ENCODE results near the gene PELO. TPM values are rescaled to one million over a fixed set of nuclear protein-coding genes. Genes with fewer than 3 reads are reported as not detected.
"Not testable (repeated sequence)": the region's sequence is repeated elsewhere in the genome, so short reads cannot be mapped to it uniquely, and the experiment has no call there.

Gene PELO
- total RNA-seq, 1 donor from 2014 or later = 22.4 TPM

GRCh38 chr5:52800394-52801213, 12.9 kb downstream of the PELO start:
- peak; percentile 33 for DNase-seq

GRCh38 chr5:52801329-52801728, 13.6 kb downstream of the PELO start:
- DNase-seq = no peak

DNA sequence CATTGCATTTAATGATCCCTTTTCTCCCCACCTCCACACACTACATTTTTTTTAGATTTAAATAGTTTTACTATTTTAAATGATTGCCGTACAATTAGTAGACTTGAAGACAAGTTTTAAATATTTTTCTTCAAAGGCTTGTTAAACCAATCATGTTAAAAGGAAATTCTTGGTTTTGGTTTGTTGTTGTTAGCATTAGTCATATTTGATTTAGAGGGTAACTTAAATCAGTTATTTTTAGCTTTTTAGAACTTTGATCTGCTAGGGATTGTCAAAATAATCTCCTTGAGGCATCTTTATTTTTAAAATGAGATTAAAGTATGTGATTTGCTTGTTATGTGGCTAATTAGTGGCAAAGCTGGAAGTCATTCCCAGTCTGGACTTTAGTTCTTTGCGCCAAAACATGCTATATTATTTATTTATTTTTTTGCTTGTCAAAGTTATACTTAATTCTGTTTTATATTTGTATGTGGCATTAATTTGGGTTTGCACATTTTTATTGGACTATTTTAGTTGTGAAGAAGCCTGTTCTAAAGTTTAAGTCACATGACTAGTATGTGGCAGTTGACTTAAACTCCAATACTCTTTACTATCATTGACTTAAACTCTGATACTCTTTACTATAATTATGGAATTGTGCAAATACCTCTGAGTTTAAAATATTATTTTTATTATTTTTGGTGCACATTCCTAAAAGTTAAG, 14.7 kb downstream of the PELO start:
- no peak for DNase-seq

DNA sequence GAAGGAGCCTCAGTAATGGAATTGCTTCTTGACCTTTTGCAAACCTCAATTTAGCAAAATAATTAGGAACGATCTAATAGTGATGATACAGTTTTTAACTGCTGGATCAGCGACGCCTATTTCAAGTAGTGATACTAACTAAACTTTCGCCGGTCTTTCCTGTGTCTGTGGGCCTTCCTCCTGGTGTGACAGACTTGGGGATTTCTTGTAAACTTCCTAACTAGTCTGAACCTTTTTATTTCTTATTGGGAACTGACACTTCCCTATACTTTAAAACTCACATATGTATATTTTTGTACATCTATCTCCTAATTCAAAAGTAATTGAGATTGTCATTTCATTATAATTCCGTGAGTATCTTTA, 15.2 kb downstream of the PELO start:
- no peak for DNase-seq

- DNase-seq = no peak
Measured at GRCh38 chr5:52804387-52804791, 16.7 kb downstream of the PELO start.

DNA sequence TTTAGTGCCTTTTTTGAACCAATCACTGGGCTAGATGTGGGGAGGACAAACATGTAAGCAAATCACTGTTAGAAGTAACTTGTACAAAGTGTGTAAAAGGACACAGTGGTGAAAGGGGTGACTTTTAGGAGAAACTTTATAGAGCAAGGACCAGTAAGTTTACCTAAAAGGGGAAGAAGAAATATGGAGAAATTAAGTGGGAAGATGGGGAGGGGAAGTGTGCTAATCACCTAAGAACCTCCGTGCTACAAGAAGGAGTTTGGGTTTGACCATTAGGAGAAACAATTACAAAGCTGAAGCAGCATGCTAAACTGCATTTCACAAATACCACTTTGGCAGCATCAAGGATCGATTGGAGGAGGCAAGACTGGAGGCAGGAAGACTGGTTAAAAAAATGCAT, 17.3 kb downstream of the PELO start:
- DNase-seq = no peak

- no peak for DNase-seq
Measured at GRCh38 chr5:52805615-52806014, 17.9 kb downstream of the PELO start.

DNA sequence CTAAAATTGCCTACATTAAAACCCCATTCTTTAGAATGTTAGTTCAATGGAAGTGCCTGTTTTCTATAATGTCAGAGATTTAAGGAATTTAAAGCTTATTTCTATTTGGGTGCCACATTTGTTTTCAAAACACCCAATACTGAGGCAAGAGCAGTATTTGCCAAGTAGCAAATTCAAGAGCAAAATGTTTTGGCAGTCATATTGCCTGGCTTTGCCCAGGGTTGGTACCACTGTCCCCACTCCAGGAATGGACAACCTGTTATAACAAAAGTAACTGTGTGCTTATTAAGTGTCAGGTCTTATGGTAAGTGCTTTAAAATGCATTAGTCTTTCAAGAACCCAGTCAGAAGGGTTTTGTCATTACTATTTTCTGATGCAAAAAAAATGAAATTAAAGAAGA, 19.3 kb downstream of the PELO start:
- DNase-seq = no peak

DNA sequence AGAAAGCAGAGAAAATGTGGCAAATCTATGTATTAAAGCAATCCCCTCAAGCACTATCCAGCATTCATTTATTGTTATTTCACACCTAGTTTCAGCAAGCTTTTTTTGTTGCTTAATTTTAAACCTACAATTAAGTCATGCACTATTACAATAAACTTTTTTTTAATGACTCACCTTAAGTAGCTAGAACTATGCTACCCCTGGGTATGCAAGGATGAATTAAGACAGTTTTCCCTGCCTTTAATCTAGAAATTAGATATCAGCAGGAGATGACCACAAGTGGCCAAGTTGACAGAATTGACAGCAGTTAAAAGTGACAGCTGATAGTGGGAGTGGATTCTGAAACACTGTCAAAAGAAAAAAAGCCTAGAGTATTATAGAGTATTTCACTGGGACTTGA, 20.0 kb downstream of the PELO start:
- no peak for DNase-seq

DNA sequence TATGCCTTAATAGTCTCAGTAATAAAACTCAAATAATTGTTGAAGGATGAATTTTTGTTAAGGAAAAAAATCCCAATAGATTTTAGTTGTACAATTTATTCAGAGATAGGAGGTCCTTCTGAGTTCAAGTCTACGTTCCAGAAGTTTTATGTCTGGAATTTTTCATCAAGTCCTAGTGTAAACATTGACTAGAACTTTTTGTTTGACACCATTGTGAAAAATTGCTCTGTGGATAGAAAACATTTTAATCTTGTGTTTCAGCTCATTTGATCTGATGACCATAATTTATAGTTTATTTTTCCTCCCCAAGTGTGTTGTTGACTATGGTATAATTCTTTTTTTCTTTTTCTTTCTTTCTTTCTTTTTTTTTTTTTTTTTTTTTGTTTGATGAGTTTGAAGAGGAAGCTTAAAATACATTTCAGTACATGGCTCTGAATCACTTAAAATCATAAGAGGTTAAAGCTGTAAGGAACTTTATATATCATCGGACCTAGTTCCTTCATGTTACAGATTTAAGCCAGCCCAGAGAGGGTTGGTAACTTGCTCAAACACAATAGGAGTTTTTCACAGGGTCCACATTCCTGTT, 20.7 kb downstream of the PELO start:
- DNase-seq = no peak

DNA sequence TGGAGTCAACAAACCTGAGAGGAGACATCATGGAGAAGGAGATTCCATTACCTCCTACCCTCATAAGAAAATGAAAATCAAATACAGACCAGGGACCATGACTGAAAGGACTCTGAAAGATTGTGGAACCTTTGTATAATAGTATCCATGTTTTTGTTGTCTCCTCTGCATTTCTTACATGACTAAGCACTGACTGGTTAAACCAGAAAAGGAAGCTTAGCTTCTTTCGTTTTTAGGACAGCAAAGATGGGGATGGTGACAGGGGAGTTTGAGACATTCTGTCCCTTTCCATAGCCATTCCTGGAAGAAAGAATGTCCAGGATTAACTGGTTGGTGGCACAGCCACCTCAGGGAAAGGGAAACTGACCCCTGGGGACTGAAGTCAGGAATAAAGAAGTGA, 22.2 kb downstream of the PELO start:
- DNase-seq = no peak

DNA sequence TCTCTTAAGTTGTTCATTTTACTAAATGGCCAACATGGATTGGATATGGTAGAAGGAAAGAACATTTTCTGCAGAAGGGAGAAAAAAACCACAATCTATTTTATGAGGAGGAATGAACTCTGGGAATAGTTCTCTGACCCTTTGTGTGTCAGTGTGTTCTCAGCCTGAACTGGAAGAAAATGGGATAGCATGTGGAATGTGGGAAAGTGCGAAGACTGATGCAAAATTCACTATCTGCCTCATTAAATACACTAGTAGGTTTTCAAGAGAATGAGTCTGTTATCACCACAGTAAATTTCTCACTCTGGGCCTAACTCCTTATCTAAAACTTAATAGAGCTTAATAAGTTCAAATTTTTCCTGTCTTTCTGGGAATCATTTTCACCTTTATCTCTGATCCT, 22.7 kb downstream of the PELO start:
- DNase-seq = no peak

- no peak for DNase-seq
Measured at GRCh38 chr5:52811067-52811749, 23.5 kb downstream of the PELO start.

DNA sequence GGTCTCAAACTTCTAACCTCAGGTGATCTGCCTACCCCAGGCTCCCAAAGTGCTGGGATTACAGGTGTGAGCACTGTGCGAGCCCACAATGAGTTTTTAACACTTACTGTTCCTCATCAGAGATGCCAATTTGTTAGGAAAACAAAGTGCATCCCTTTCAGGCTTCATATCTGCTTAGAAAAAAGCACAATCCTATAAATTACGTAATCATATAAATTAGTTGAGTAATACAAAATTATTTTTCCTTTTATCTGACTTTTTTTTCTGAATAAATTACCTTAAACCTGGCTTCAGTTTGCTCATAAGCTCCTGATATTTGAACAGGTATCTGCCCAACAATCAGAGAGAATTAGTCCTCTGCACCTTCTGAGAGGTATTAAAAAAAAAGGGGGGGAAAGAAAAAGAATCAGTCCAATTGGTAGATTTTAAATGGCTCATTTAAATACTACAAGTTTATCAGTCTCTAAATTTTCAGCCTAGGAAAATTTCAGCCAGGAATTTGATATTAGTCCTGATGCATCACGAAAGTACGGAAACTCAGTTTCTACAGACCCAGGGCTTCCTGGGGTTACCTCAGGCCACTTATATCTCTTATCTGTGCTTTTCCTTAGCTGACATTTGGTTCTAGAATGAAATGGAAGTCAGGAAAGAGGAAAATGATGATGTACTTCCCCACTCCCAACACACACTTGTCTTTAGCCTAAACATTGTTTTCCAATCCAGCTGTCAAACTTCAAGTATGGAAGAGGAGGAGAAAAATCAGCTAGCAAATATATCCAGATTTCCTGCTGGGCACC, 26.8 kb downstream of the PELO start:
- DNase-seq = no peak

DNA sequence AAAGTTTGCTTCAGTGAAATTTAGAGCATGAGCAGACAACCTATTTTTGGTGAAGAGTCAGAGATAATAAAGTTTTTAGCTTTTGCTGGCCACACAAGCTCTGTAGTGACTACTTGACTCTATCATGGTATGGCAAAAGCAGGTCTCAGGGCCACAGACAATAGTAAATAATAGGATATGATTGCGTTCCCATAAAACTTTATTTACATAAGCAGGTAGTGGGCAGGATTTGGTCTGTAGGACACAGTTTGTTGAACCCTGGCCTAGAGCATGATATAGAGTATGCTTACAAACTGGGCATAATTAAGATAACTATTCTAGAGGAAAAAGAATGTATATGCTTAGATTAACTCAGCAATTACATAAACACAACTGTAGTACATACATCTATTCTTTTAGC, 30.1 kb downstream of the PELO start:
- no peak for DNase-seq

DNA sequence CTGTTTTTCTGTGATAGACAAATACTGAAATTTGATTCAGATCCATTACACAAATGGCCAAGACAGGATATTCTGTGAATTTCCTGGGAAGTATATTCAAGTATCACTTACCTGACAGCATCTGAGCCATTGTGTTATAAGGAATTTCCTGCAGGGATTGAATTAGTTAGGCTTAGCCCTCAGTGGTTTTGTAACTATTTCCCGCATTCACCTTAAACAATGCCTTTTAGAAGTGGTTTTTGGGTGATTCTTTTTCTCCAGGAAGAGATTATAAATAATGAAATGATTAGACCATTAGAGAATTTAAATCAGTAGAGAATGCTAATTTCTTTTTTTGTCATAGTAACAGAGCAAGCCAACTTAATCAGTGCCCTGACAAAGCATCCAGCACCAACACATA, 30.6 kb downstream of the PELO start:
- DNase-seq = no peak

DNA sequence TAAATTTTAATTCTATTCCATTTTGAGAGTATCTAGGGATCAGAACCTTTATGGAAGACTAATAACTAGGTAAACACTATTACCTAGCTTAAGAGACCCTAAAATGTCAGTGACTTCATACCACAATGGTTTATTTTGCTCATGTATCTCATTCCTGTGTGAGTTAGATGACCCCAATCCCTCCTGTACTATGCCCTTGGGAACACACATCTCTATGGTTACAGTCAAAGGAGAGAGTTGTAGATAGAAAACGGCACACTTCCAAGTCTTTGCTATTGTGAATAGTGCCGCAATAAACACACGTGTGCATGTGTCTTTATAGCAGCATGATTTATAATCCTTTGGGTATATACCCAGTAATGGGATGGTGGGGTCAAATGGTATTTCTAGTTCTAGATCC, 31.1 kb downstream of the PELO start:
- DNase-seq = not testable (repeated sequence)

- no peak for DNase-seq
Measured at GRCh38 chr5:52821901-52822300, 34.2 kb downstream of the PELO start.

DNA sequence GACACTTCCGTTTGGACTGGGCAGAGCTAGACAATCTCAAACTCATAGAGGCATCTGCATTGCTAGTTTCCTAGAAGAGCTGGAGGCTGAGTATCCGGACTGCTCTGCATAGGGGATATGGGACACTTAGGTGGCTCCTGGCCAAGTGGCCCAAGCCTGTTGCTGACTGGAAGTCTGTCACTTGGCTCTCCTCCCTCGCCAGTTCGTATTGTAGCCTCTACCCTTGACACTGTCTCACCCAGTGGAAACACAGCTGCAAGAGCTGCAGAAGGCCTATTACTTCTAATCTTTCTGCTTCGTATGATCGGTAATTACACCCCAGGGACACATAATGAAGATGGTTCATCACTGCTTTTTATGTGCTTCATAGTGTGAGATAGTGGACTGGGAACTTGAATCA, 34.7 kb downstream of the PELO start:
- peak; percentile 61 for DNase-seq

GRCh38 chr5:52824827-52825226, 37.1 kb downstream of the PELO start:
- no peak for DNase-seq

DNA sequence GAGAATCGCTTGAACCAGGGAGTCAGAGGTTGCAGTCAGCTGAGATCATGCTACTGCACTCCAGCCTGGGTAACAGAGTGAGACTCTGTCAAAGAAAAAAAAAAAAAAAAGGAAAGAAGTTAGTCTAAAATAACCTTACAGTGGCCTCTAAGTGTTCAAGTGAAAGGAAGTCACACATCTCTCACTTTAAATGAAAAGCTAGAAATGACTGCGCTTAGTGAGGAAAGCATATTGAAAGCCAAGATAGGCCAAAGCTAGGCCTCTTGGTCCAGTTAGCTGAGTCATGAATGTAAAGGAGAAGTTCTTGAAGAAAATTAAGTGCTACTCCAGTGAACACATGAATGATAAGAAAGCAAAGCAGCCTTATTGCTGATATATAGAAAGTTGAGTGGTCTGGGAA, 38.1 kb downstream of the PELO start:
- DNase-seq = no peak

- DNase-seq = no peak
Measured at GRCh38 chr5:52827815-52828214, 40.1 kb downstream of the PELO start.

Measured in skin of body (tissue), 2 donors.